Upper lobe of left lung (tissue), 6 donors: Measurements from ENCODE around the gene PHEX. TPM values are rescaled to one million over a fixed set of nuclear protein-coding genes. Genes with fewer than 3 reads are reported as not detected.

ENCODE experiments used
- ATAC-seq, 2 donors: fragments of 200-7000 bp; cut with Tn5 transposase; one replicate each; pipeline ENCODE4 v1.9.1; 2022; ENCODE audit warnings: mild to moderate bottlenecking in 2 of 2, moderate library complexity in 2 of 2; ENCODE audit not compliant: low FRiP score in 2 of 2
- DNase-seq, 2 donors: peaks; one replicate each; pipeline ENCODE4 v3.0.0-alpha.2; 2019 to 2020
- H3K27ac ChIP-seq, 4 donors: fragments of 200-600 bp; sonication (generic); one replicate each; pipeline ENCODE4 v1.5.1; 2016 to 2019
- H3K27me3 ChIP-seq, 4 donors: fragments of 200-600 bp; sonication (generic); one replicate each; pipeline ENCODE4 v1.5.1; 2017 to 2019
- H3K36me3 ChIP-seq, 4 donors: fragments of 200-600 bp; sonication (generic); one replicate each; pipeline ENCODE4 v1.5.1; 2016 to 2019
- H3K4me1 ChIP-seq, 4 donors: fragments of 200-600 bp; sonication (generic); one replicate each; pipeline ENCODE4 v1.5.1; 2018 to 2019
- H3K4me3 ChIP-seq, 4 donors: fragments of 200-600 bp; sonication (generic); one replicate each; pipeline ENCODE4 v1.5.1; 2017 to 2019; ENCODE audit warnings: mild to moderate bottlenecking in 2 of 4, moderate library complexity in 1 of 4
- H3K9me3 ChIP-seq, 4 donors: fragments of 200-600 bp; sonication (generic); one replicate each; pipeline ENCODE4 v1.5.1; 2018 to 2019
- EP300 ChIP-seq, 4 donors: sonication (generic); formaldehyde crosslinking; IDR thresholded peaks; one replicate each; pipeline ENCODE4 v1.5.1; 2017; ENCODE audit warnings: antibody characterized with exemption in 4 of 4, control low read depth in 2 of 4
- POLR2A ChIP-seq, 4 donors: fragments of 450-650 bp; IDR thresholded peaks; one replicate each; pipeline ENCODE4 v1.5.1; 2016 to 2017; ENCODE audit warnings: antibody characterized with exemption in 4 of 4, mild to moderate bottlenecking in 2 of 4
- POLR2AphosphoS5 ChIP-seq, 2 donors: sonication (generic); formaldehyde crosslinking; IDR thresholded peaks; one replicate each; pipeline ENCODE4 v1.5.1; 2017; ENCODE audit warnings: antibody characterized with exemption in 2 of 2
- WGBS, 2 donors: methylation state at CpG; one replicate each; pipeline ENCODE4 v1.1.5; 2017 to 2018; 5-methylcytosine and 5-hydroxymethylcytosine counted together
- total RNA-seq, 6 donors: library from RNA; depleted of rRNA in 4 of 6; stranded (reverse); fragments of >200 nt in 4 of 6; gene quantifications; one replicate each; pipeline versions ENCODE4 v1.1.0 to v1.2.1, GENCODE V29; 2016 to 2021
- TF ChIP-seq, protein P1 (sequence below), 6 experiments: fragments of 450-650 bp in 4 of 6; fragments of 200-600 bp in 2 of 6; sonication (generic) in 2 of 6; IDR thresholded peaks; one replicate each; pipeline ENCODE4 v1.5.1; 2016 to 2019; ENCODE audit warnings: antibody characterized with exemption in 6 of 6
- donor health status: DM: no; HTN: no; CAD: no; lungs with moderate emphysema.
- donor health status: DM: no; HTN: yes; CAD: no; lungs with severe emphysema.

PHEX gene
- total RNA-seq, 6 donors from 2014 or later: 0.80 to 4.9 (median 1.4) TPM

DNA sequence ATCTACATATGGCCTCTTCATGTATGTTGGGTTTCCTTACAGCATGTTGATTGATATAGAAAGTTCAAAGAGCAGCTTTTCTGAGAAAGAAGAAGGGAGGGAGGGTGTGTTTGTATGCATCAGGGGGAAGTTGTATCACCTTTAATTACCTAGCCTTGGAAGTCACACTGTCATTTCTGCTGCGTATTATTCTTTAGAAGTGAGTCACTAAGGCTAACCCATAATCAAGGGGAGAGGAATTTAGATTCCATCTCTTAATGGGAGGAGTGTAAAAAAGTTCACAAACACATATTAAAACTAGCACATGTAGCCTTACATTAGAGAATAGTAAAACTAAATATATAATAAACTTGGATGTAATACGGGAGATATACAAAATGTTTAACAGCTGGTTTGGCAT, 154.0 kb downstream of the PHEX start:
- Histone ChIP-seq H3K27ac (no peak overlapping the region), H3K9me3 (no peaks in the 10 kb centered on the region)
- WGBS, 2 donors: 90 to 92% methylated on average over 2 of the region's 2 CpGs

DNA sequence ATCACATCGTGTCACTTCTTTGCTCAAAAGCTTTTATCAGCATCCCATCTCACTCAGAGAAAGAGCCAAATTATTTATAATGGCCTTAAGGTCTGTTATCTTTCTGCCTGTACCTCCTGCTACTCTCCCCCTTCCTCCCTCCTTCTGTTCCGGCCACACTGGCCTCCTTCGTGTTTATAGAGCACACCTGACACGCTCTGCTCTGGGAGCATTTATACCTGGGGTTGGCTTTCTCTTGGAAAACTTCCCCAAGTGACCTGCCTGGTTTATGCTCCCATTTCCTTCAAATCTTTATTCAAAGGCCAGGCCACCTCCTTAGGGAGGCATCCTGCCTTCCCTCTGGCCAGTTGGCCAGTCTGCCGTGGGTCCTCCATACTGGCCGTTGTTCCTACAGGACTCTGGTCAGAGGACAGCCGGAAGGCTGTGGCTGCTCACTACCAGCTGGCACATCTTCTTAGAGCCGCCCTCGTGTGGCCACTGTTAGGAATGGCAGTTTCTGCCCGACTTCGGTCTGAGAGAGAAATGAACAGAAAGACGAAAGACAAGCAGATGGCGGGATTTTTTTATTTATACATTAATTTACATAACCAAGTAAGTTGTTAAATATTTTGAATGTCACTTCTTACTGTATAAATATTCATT, 160.4 kb downstream of the PHEX start:
- DNase-seq (peak in 1 of 2 donors; percentile 70), ATAC-seq (peak; percentile 78 to 83)
- H3K27me3 ChIP-seq: no peaks in the 10 kb centered on the region
- TF ChIP-seq, protein P1, sequence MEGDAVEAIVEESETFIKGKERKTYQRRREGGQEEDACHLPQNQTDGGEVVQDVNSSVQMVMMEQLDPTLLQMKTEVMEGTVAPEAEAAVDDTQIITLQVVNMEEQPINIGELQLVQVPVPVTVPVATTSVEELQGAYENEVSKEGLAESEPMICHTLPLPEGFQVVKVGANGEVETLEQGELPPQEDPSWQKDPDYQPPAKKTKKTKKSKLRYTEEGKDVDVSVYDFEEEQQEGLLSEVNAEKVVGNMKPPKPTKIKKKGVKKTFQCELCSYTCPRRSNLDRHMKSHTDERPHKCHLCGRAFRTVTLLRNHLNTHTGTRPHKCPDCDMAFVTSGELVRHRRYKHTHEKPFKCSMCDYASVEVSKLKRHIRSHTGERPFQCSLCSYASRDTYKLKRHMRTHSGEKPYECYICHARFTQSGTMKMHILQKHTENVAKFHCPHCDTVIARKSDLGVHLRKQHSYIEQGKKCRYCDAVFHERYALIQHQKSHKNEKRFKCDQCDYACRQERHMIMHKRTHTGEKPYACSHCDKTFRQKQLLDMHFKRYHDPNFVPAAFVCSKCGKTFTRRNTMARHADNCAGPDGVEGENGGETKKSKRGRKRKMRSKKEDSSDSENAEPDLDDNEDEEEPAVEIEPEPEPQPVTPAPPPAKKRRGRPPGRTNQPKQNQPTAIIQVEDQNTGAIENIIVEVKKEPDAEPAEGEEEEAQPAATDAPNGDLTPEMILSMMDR (IDR thresholded peaks at IDR 0.05): peak; percentile 56 to 83 (median 72)
- TF ChIP-seq EP300 (IDR thresholded peaks at IDR 0.05): no peak
- H3K4me1 ChIP-seq: no peaks in the 10 kb centered on the region
- no peak overlapping the region for H3K27ac ChIP-seq
- H3K4me3 ChIP-seq: no peak overlapping the region
- WGBS, 2 donors: 19 to 28% methylated on average over 13 of the region's 13 CpGs
- H3K36me3 ChIP-seq: no peaks in the 10 kb centered on the region
- H3K9me3 ChIP-seq: no peaks in the 10 kb centered on the region

More for the DNA sequence above, 154.0 kb downstream of the PHEX start:
- Histone ChIP-seq H3K36me3 (no peaks in the 10 kb centered on the region), H3K4me3 (no peak overlapping the region), H3K4me1 (no peaks in the 10 kb centered on the region), H3K27me3 (no peaks in the 10 kb centered on the region)
- no peak for DNase-seq
- TF ChIP-seq POLR2A (IDR thresholded peaks at IDR 0.05) (no peak), EP300 (IDR thresholded peaks at IDR 0.05) (no peak), POLR2AphosphoS5 (IDR thresholded peaks at IDR 0.05) (no peak)
- TF ChIP-seq, protein P1 (IDR thresholded peaks at IDR 0.05): no peak
- no peak for ATAC-seq

DNA sequence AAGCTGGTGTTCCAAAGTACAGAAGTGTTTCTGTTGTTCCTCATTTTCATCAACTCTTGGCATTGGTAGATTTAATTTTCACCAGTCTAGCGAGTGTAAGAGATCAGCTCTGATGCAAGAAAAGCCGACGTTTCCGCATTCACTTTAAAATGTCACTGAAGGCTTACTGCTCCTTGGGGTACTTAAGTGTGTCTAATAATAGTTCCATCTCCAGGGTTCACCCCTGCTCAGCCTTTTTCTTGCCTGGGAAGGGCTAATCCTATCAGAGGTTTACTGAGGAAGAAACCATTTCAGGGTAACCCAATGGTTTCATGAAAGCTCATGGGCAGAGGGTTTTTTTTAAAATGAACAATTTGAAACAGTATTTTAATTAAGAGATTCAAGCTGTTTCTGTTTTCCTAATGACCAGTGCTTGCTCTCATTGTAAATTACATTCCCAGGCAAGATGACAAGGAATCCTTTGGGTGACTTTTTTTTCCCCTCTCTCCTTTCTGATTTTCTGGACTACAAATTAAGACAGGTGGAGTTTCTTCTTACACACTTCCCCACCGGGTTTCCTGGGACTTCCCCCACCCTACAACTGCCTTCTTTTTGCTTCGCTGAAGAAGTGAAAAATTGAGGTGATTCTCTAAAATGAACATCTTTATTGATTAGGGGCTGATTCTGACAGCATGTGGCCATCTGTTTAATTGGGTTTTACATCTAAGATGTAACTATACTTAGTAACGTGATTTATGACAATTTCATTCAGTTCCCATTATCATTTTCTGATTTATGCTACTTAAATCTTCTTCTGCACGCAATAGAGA, 161.9 kb downstream of the PHEX start:
- 65 to 77% methylated on average over 8 of the region's 8 CpGs for WGBS, 2 donors
- DNase-seq (no peak), ATAC-seq (no peak)
- Histone ChIP-seq H3K9me3 (no peaks in the 10 kb centered on the region), H3K4me3 (no peak overlapping the region), H3K36me3 (no peaks in the 10 kb centered on the region), H3K4me1 (no peaks in the 10 kb centered on the region), H3K27ac (no peak overlapping the region), H3K27me3 (no peaks in the 10 kb centered on the region)
- TF ChIP-seq, protein P1 (IDR thresholded peaks at IDR 0.05): no peak
- TF ChIP-seq POLR2A (IDR thresholded peaks at IDR 0.05): no peak
- no peak for TF ChIP-seq EP300 (IDR thresholded peaks at IDR 0.05)
- TF ChIP-seq POLR2AphosphoS5 (IDR thresholded peaks at IDR 0.05): no peak

DNA sequence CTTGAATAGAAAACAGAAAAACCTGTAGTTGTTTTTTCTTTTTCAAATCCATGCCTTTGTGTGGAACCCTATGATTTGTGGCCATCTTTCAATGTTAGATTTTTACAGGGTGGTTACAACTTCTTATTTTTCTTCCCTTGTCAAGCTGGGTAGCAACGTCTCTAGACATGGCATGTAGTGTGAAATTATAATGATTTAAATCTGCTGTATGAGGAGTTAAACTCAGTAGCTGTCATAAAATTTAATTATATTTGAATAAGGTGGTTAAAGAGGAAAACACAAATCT, 162.5 kb downstream of the PHEX start:
- TF ChIP-seq POLR2AphosphoS5 (IDR thresholded peaks at IDR 0.05) (no peak), EP300 (IDR thresholded peaks at IDR 0.05) (no peak), POLR2A (IDR thresholded peaks at IDR 0.05) (no peak)
- TF ChIP-seq, protein P1 (IDR thresholded peaks at IDR 0.05): no peak
- H3K4me3 ChIP-seq: no peak overlapping the region
- no peak for DNase-seq
- H3K36me3 ChIP-seq: no peaks in the 10 kb centered on the region
- H3K27me3 ChIP-seq: no peaks in the 10 kb centered on the region
- 66 to 75% methylated on average over 1 of the region's 1 CpG for WGBS, 2 donors
- no peak for ATAC-seq
- no peaks in the 10 kb centered on the region for H3K4me1 ChIP-seq
- H3K9me3 ChIP-seq: no peaks in the 10 kb centered on the region
- no peak overlapping the region for H3K27ac ChIP-seq

DNA sequence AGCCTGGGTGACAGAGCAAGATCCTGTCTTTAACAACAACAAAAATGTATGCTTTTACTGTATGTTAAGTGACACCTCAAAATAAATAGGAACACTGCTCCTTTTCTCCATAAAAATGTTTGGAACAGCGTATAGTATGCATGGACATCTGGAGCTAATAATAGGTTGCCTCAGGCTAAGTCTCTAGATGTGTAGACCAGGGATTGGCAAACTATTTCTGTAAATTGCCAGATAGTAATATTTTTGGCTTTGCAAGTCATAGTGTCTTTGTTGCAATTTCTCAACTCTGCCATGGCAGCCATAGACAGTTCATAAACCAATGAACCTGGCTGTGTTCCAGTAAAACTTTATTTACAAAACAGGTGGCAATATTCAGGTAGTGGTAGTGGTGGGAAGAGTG, 164.0 kb downstream of the PHEX start:
- H3K4me3 ChIP-seq: no peak overlapping the region
- no peak overlapping the region for H3K27ac ChIP-seq
- DNase-seq (no peak), ATAC-seq (no peak)
- H3K36me3 ChIP-seq: no peaks in the 10 kb centered on the region
- no peaks in the 10 kb centered on the region for H3K27me3 ChIP-seq
- no peaks in the 10 kb centered on the region for H3K4me1 ChIP-seq
- H3K9me3 ChIP-seq: no peaks in the 10 kb centered on the region
- 45 to 100% methylated on average over 1 of the region's 1 CpG for WGBS, 2 donors
- TF ChIP-seq, protein P1 (IDR thresholded peaks at IDR 0.05): no peak
- TF ChIP-seq POLR2AphosphoS5 (IDR thresholded peaks at IDR 0.05) (no peak), EP300 (IDR thresholded peaks at IDR 0.05) (no peak), POLR2A (IDR thresholded peaks at IDR 0.05) (no peak)
